CMK (cell line): Measurements from ENCODE around the gene BEND7.
"Not testable (repeated sequence)": the region's sequence is repeated elsewhere in the genome, so short reads cannot be mapped to it uniquely, and the experiment has no call there.

ENCODE experiments used
- DNase-seq: peaks from one replicate; pipeline ENCODE4 v3.0.0-alpha.2; 2010; ENCODE audit warnings: low read depth

The BEND7 gene, protein sequence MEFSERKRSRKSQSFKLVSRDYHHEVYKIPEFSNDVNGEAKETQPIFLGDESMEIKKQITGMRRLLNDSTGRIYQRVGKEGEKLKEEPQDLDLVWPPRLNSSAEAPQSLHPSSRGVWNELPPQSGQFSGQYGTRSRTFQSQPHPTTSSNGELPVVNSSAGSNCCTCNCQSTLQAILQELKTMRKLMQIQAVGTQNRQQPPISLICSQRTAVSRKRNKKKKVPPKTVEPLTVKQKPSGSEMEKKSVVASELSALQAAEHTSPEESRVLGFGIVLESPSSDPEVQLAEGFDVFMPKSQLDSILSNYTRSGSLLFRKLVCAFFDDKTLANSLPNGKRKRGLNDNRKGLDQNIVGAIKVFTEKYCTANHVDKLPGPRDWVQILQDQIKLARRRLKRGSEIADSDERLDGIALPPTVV

DNA sequence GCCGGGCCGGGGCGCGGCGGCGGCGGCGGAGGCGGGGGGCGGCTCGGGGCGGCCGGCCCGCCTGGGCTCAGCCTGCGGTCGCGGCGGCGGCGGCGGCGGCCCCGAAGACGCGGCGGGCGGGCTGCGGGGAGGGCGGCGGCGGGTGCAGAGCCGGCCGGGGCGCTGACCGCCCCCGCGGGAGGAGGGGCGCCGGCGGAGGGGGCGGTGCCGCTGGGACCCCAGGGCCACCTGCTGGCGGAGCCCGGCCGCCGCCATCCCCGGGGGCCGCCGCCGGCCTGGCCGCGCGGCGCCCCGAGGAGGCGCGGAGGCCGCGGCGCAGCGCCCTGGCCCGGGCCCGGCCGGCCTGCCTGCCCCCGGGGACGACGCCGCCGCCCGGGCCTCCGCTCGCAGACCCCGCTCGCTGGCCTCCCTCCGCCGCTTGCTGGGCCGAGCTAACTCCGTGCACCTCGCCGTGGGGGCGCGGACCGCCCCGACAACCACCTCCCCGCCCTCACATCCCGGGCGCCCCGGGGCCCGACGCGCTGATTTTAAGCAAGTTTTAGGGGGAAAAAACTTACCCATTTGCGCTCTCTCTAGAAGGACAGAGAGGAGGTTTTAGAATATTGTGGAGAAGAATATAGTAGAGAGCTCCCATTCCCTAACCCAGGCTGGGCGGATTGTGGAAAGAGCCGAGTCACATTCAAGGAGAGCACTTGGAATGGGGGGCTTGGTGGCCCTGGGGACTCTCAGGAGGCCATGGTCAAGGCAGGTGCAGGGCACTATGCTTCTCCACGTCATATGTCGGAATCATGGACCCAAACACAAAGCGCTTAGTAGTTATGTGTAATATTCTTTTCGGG is at the start of gene BEND7:
BEND7 (minus strand) TSS at position 140 of the 839 bp plus-strand sequence. CDS start 481 bp downstream, outside the sequence.
- DNase-seq: no peak

DNA sequence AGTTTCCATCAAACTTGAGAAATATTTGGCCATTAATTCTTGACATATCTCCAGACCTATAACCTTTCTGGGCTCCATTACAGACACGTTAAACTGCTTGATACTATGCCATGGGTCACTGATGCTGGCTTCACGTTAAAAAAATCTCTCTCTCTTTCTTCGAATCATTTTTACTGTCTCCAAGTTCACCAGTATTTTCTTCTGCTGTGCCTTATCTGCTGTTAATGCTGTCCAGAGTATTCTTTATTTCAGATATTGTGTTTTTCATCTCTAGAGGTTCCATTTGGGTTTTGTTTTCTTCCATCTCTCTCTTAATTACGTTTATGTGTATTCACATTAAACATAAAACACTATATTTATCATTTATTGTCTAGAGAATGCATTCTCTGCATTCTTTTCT is 45.1 kb upstream of the BEND7 start:
- no peak for DNase-seq

DNA sequence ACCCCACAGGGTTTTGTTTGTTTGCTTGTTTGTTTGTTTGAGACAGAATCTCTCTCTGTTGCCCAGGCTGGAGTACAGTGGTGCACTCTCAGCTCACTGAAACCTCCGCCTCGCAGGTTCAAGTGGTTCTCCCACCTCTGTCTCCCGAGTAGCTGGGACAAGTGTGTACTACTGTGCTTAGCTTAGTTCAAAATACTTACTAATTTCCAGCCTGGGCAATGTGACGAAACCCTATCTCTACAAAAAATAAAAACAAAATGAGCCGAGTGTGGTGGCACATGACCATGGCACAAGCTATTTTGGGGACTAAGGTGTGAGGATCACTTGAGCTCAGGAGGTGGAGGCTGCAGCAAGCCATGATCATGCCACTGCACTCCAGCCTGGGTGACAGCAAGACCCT is 42.7 kb upstream of the BEND7 start:
- DNase-seq: no peak

DNA sequence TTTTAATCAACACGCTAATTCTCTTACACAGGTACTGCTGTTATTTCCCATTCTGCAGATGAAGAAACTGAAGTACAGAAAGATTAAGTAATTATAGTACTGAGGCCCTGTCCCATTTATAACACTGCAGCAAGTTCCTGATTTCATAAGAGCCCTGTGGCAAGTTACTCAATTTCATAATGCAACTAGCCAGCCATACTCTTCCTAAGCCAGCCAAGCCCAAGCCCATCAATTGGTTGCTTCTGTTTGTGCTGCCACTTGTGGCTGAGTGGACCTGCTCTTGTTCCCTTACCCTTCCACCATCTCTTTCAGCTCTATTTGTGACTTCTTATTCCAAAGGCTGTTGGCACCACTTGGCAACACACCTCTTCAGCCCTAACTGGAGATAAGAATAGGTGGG is 38.2 kb upstream of the BEND7 start:
- no peak for DNase-seq

DNA sequence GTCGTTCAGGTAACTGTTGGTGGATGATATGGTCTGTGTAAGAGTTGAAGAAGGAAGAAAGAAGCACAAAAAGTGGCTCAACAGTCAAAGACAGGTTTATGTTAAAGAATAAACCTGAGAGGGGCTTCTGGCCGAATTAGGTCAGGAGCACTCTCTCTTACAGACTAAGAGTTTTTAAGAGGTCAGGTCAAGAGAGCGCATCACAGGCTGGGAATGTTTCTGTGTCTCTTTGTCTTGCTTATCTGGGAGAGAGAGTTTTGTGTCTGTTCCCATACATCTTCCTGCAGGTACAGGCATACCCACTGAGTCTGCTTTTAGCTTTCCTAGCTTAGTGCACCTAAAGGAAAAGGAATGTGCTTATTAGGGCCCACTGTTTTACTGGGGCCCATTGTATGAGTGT is 35.8 kb upstream of the BEND7 start:
- no peak for DNase-seq

DNA sequence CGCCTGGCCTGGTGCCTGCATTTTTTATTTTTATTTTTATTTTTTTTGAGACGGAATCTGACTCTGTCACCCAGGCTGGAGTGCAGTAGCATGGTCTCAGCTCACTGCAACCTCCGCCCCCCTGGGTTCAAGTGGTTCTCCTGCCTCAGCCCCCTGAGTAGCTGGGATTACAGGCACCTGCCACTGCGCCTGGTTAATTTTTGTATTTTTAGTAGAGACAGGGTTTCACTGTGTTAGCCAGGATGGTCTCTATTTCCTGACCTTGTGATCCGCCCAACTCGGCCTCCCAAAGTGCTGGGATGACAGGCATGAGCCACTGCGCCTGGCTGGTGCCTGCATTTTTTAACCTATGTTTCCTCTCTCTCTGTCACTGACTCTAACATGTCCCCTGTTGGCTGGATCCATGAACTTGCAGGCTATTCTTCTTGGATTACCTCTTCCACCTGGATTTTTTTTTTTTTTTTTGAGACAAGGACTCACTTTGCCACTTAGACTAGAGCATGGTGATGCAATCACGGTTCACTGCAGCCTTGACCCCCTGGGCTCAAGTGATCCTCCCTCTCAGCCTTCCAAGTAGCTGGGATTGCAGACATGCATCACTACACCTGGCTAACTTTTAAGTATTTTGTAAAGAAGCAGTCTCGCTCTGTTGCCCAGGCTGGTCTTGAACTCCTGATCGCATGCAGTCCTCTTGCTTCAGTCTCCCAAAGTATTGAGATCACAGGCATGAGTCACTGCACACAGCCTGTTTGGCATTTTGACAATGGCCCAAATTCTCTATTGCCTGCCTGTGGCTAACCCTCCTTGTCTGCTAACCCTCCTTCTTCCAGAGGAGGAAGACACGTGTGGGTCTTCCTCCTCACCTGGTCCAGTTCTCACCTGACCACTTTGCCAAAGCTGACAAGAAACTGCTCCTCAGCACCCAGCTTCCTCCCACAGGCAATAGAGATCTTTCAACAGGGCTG is 34.9 kb upstream of the BEND7 start:
- DNase-seq: no peak

DNA sequence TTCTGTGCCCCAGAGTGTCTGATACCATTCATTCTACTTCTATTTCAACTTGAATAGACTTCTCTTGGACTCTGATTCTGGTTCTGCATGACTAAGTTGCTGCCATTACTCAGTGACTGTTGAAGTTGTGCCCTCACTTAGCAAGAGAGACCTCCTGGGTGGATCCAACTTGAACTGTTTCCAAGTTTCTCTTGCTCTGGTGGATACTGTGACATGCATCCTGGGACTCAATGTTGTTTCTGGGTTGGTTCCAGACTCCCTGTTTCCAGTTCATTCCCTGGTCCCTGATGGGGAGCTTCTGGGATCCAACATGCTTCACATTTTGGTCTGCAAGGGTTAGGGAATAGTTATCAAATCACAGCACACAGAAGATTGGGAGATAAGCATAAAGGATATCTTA is 31.8 kb upstream of the BEND7 start:
- DNase-seq: no peak

DNA sequence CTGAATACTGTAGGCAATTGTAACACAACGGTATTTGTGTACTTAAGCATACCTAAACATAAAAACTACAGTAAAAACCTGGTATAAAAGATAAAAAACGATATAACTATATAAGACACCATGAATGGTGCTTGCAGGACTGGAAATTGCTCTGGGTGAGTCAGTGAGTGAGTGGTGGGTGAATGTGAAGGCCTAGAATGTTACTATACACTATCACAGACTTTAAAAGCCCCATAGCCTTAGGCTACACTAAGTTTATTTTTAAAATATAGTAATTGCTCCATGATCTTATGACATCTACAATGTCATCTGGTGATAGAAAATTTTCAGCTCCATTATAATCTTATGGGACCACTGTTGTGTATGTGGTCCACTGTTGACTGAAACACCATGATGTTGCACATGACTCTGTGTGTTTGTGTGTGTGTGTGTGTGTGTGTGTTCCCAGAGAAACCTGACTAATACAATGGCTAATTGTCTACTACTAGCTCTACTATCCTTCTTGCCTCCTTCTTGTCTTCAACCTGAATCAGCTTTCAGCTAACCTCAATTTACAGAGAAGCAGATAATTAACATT is 30.4 kb upstream of the BEND7 start:
- no peak for DNase-seq

DNA sequence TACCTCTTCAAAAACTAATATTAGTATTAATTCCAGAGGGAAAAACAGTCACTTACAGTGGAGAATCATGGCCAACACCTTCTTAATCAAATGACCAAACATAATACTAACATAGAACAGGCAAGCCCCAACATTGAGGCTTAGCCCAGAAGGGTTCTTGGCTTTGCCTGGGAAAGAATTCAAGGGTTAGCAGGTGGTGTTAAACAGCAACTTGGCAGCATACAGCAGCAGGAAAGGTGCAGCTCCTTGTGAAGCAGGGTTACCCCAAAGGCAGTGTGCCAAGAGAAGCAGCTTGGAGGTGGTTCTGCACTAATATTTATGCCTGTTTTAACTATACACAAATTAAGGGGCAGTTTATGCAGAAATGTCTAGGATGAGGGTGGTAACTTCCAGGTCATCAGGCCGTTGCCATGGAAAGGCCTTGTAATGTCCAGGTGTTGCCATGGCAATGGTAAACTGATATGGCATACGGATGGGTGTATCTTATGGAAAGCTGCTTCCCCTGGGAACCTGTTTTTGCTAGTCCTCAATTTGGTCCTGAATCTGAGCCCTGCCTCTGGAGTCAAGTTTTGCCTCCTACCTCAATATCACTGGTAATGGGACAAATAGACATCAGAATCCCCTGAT is 27.2 kb upstream of the BEND7 start:
- no peak for DNase-seq

DNA sequence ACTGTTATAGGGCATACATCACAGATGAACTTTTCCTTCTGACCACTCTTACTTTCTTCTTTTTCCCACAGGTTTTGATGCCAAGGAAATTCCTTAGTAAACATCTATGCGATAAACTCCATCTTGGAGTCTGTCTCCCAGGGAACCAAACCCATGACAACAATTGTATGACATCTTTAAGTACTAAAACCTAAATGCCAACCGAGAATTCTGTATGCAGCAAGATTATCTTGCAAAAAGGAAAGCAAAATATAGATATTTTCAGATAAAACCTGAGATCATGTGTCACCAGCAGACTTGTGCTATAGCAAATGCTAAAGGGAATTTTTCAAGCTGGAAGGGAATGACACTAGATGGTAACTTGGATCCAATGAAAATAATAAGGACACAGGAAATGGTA is 22.0 kb upstream of the BEND7 start:
- no peak for DNase-seq

DNA sequence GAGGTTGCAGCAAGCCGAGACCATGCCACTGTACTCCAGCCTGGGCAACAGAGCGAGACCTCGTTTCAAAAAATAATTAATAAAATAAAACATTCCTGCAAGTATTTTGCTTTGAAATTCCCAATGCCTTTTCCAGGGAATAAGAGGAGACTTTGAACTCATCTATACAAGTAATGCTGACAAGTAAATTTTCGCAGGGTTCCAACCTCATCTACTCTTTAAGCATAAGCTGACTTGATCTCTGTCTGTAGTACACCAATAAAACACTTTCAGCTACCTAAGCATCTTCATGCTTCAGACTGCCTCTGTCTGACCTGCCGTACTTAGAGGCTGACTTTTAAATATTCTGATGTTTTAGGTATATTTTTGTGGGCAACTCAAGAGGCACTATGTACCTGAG is 13.7 kb upstream of the BEND7 start:
- DNase-seq: no peak

DNA sequence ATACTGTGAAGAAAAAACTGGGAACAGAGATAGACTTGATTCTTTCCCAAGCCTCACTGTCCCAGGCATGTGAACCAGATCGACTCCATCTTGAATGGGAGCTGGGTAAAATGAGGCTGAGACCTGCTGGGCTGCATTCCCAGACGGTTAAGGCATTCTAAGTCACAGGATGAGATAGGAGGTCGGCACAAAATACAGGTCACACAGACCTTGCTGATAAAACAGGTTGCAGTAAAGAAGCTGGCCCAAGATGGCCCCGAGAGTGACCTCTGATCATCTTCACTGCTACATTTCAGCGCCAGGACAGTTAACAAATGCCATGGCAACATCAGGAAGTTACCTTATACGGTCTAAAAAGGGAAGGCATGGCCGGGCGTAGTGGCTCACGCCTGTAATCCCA is 9.2 kb upstream of the BEND7 start:
- DNase-seq: not testable (repeated sequence)

DNA sequence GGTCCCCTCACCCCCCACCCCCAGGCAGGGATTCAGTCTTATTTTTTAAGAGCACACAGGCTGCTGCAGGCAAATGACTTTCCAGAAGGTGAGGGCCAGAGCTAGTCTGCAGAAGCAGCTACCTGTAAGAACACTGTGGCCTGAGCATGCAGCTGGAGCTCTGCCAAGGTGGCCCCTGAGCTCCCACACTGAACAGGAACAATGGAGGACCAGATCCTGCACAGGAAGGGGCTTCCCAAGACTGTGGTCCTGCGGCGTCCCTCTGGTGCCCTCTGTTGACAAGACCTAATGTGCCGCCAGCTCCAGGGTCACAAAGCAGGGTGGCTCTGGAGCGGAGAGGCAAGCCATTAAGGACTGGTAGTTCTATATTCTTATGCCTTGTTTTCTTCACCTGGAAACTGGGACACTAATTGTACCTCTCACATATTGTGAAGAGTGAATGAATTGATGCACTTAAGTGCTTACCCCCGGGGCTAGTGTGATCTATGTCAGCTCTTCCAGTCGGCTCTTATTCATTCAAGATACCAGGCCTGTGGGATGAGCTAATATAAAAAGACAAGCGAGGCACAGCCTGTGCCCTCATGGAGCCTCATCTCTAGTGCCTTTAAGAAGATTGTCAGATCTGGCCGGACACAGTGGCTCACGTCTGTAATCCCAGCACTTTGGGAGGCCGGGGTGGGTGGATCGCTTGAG is 8.0 kb upstream of the BEND7 start:
- peak; percentile 20 for DNase-seq

DNA sequence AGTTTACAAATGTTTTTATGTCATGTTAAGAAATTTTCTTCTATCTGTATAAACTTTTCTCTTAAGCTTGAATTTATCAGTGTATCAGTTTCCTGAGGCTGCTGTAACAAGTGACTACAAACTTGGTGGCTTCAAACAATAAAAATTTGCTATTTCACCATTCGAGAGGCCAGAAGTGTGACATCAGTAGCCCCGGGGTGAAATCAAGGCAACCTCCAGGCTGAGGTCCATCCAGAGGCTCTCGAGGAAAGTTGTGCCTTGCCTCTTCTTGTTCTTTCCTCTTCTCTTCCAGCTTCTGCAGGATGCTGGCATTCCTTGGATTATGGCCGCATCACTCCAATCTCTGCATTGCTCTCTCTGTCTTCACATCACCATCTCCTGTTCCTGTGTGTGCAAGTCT is 6.5 kb upstream of the BEND7 start:
- DNase-seq: no peak

DNA sequence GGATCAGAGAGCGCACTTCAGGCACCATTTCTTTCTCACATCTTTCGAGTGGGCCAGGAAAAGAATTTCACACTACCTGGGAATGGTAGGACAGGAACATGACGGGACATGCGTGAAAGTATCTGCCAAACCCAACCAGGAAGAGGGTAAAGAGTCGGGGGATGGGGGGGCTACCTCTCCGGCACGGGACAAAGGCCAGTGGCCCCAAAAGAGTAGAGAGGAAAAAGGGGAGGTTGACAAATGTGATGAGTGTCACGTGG is 830 bp upstream of the BEND7 start:
- DNase-seq: no peak

DNA sequence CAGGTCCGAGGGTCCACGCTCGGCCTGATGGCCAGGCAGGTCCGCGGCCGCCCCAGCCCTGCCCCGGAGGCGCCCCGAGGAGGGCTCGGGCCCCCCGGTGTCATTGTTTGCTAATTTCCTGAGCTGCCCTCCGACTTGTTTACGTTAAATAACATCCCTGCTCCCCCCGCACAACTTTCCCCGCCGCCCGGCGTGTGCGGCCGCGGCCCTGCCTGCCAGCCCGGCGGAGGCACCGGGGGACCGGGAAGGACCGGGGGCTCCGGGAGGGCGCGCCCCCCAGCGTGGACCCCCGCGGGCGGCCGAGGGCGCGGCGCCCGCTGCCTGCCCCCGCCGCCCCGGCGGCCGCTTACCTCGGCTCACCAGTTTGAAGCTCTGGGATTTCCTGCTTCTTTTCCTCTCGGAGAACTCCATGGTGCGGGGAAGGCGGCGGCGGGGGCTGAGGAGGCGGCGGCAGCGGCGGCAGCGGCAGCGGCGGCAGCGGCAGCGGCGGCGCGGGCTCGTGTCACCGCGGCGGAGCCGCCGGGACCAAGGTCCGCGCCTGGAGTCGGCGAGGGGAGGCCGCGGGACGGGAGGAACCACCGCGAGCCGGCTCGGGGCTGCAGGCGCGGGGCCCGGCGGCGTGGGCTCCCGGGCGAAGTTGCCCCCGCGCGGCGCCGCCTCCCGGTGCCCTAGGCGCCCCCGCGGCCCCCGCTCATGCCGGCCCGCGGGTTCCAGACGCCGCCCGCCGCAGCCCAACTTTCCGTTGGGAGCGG is 515 bp downstream of the BEND7 start:
- DNase-seq: no peak

DNA sequence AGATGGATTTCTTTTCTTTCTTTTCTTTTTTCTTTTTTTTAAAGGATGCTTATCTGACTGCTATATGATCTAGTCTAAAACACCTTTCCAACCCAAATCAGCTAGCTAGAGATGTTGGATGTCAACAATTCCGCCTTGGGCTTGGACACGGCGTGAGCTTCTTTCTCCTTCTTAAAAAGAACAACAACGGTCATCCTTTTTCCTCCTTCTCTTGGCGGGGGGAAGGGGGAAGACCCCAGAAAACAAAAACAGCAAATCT is 1.0 kb downstream of the BEND7 start:
- DNase-seq: no peak

DNA sequence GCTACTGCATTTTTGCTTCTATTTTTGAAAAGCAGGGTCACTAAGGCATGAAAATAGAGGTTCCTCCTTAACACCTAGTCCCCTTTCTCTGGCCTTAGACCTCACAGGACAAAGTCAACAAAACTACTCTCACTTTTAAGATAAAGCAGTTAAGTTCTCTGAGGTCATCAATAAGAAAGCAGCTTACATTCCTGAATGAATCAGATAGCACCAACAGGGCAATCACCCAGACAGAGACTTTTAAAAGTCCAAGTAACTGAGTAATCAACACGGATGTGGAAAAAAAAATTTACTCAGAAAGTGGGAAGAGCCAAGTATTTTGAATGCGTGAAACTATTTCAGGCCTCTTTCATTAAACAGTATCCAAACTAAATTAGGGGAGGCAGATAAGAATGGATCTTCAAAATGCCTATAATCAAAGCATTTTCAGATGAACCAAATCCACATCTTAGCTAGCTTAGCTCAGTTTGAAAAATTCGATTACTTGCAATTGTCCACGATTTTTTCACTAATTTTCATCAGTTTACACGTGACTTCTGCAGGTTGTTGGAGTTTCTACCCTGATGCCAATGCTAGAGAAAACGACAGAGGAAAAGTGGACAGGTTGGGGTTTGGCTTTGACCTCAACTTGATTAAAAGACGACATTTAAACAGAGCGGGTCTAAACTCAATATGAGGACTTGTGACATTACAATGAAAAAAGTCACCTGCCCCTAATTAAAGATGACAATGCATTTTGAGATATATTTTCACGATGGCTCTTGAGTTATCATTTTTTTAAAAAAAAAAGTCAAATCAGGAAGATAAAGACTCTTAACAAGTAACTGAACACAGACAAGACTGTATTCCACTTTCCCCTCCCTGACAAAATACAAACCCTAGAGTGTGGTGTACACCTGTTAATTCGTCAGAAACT is 1.6 kb downstream of the BEND7 start:
- no peak for DNase-seq

DNA sequence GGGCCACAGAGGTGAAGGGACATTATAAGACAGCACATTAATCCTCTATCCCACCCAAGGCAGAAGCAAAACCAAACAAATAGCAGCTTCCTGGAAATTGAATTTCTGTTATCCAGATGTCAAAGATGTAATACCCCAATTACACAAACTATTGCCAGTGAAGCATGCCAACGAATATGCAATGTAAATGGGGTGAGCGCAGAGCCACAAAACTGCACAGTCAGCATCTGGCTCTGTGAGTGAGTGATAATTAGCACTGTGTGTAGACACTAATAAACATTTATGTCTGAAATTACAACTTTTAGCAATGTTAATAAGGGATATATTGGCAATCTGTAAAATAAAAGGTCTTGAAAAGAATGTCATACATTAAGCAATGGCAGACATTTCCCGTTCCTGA is 3.2 kb downstream of the BEND7 start:
- no peak for DNase-seq

DNA sequence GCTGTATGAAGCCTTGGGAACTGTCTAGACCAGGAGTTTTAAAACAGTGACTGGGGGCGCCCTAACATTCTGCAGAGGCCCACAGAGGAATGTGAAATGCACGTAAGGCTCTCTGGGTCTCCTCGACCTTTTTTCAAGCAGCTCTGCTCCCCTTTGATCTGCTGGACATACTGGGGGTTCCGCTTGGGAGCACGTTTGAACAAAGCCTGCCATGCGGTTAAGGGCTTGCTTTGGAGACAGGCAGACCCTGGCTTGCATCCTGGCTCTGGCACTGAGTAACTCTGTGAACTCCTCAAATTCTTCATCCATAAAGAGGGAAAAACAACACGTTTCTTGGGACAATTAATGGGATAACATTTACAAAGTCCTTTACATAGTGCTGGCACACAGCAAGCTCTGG is 7.8 kb downstream of the BEND7 start:
- DNase-seq: no peak
